Lower lobe of right lung (tissue), 2 donors: ENCODE data around the gene FZR1. TPM values are rescaled to one million over a fixed set of nuclear protein-coding genes. Genes with fewer than 3 reads are reported as not detected.
A peak's percentile ranks its signal among the peaks of the same experiment; 100 is the strongest.

Experiments
- ATAC-seq, 2 donors: fragments of 200-7000 bp; cut with Tn5 transposase; one replicate each; pipeline ENCODE4 v1.9.1; 2020 to 2022; ENCODE audit warnings: mild to moderate bottlenecking in 2 of 2, moderate library complexity in 2 of 2
- DNase-seq: peaks from one replicate; pipeline ENCODE4 v3.0.0-alpha.2; 2020
- H3K27ac ChIP-seq: fragments of 200-600 bp; one replicate; pipeline ENCODE4 v1.8.0; 2022
- H3K27me3 ChIP-seq: fragments of 200-600 bp; one replicate; pipeline ENCODE4 v1.8.0; 2022; ENCODE audit warnings: low read depth
- H3K36me3 ChIP-seq: fragments of 200-600 bp; one replicate; pipeline ENCODE4 v1.8.0; 2022; ENCODE audit warnings: mild to moderate bottlenecking
- H3K4me1 ChIP-seq: fragments of 200-600 bp; one replicate; pipeline ENCODE4 v1.8.0; 2022
- H3K4me3 ChIP-seq: fragments of 200-600 bp; one replicate; pipeline ENCODE4 v1.8.0; 2022; ENCODE audit warnings: mild to moderate bottlenecking
- H3K9me3 ChIP-seq: fragments of 200-600 bp; one replicate; pipeline ENCODE4 v1.8.0; 2022
- CTCF ChIP-seq: fragments of 200-600 bp; IDR thresholded peaks from one replicate; pipeline ENCODE4 v1.8.0; 2022; ENCODE audit warnings: antibody characterized with exemption, mild to moderate bottlenecking
- intact Hi-C: fragments of 100-400 bp; cut with DNase I; formaldehyde crosslinking; loops from one replicate; pipeline ENCODE4 v1.11.0; 2022
- total RNA-seq: library from RNA; stranded (reverse); fragmentation: NEBNext Ultra II Directional; extraction: Animal tissue kit (Norgen Biotek cat#: 25700); gene quantifications from one replicate; pipeline ENCODE4 v1.2.1, GENCODE V29; 2021
- donor health status: DM: no; HTN: yes; CAD: no; lungs with severe emphysema.

Gene FZR1
- total RNA-seq, 1 donor from 2014 or later: 34.1 TPM

GRCh38 chr19:3524078-3524842, 18.1 kb downstream of the FZR1 start:
- Histone ChIP-seq H3K27ac (no peak overlapping the region), H3K27me3 (no peaks in the 10 kb centered on the region), H3K36me3 (peaks cover 74% of the 10 kb centered on the region), H3K9me3 (no peaks in the 10 kb centered on the region), H3K4me3 (no peak overlapping the region), H3K4me1 (no peaks in the 10 kb centered on the region)
- TF ChIP-seq CTCF: no peak
- ATAC-seq (no peak), DNase-seq (no peak)
- intact Hi-C loops: no loop called here

DNA sequence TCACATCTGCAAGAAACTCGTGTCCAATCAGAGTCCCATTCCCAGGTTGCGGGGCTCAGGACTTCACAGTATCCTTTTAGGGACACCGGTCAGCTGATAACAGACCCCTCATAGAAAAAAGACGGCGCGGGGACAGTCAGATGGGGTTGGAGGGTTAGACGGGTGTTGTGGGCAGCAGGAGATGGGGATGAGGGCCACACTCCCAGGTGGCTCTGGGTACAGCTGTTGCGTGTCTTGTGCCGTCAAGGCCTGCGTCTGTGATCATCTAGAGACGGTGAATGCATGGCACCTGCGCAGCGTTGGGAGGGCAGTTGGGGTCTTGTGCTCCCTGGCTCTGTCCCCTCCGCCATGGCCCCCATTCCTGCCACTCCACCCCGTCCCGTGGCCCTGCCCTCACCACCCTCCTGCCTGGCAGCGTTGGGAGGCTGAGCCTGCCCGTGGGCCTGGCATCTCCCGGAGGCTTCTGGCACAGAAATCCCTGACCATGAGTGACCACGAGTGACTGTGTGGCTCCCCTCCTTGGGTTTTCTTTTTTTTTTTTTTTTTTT, 18.9 kb downstream of the FZR1 start:
- intact Hi-C loops: no loop called here
- Histone ChIP-seq H3K9me3 (no peaks in the 10 kb centered on the region), H3K27ac (no peak overlapping the region), H3K4me3 (no peak overlapping the region), H3K4me1 (no peaks in the 10 kb centered on the region), H3K36me3 (peaks cover 67% of the 10 kb centered on the region), H3K27me3 (no peaks in the 10 kb centered on the region)
- ATAC-seq: no peak
- no peak for TF ChIP-seq CTCF
- no peak for DNase-seq

DNA sequence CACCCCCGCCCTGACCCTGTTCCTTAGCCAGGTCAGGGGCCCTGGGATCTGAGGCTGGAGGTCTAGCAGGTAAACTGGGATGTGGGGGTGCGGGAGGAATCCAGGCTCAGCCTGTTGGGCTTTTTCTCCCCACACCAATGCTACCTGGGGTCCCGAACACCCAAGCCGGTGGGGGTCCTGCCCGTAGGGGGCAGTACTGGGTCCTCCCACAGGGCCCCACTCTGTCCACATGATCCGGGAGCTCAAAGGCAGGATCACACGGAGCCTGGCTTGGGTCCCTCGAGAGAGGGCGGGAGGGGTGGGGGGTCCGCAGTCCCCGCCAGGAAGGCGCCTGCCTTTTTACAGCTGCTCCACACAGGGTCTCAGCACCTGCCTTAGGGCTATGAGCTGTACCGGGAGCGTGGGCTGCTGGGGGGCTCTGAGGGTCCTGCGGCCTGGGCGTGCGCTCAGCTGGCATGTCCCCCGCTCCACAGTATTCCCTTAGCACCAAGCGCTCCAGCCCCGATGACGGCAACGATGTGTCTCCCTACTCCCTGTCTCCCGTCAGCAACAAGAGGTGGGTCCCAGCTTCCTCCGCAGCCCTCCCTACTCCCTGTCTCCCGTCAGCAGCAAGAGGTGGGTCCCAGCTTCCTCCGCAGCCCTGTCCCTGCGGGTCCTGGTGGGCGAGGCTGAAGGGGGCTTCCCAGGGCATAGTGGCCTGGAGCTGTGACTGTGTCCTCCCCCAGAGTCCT, 20.6 kb downstream of the FZR1 start:
- Histone ChIP-seq H3K4me1 (no peaks in the 10 kb centered on the region), H3K27me3 (no peaks in the 10 kb centered on the region), H3K9me3 (no peaks in the 10 kb centered on the region), H3K4me3 (no peak overlapping the region), H3K36me3 (peaks cover 74% of the 10 kb centered on the region), H3K27ac (no peak overlapping the region)
- ATAC-seq (no peak), DNase-seq (no peak)
- TF ChIP-seq CTCF: peak; percentile 9
- intact Hi-C loops: no loop called here

DNA sequence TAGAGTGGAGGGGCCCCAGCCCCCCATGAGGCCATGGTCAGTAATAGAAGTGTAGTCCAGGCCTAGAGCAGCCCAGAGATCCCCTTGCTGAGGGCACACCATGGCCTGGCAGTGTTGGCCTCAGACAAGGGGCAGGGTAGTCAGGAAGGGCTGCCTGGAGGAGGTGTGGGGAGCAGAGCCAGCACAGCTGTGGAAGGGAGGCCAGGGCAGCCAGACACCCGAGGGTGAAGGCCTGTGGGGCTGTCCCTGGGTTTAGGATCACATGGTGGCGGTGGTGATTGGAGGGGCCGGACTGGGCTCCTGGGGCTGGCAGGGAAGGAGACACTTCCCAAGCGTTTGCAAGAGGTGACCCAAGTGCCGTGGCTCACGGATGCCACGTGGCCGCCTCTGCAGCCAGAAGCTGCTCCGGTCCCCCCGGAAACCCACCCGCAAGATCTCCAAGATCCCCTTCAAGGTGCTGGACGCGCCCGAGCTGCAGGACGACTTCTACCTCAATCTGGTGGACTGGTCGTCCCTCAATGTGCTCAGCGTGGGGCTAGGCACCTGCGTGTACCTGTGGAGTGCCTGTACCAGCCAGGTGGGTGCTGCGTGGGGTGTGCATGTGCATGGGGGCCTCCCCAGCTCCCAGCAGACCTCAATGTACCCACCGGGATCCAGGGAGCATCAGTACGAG, 21.3 kb downstream of the FZR1 start:
- no peak overlapping the region for H3K4me3 ChIP-seq
- peaks cover 76% of the 10 kb centered on the region for H3K36me3 ChIP-seq
- no peaks in the 10 kb centered on the region for H3K9me3 ChIP-seq
- no peaks in the 10 kb centered on the region for H3K4me1 ChIP-seq
- DNase-seq (no peak), ATAC-seq (no peak)
- no peak for TF ChIP-seq CTCF
- H3K27me3 ChIP-seq: no peaks in the 10 kb centered on the region
- intact Hi-C loops: no loop called here
- H3K27ac ChIP-seq: no peak overlapping the region

DNA sequence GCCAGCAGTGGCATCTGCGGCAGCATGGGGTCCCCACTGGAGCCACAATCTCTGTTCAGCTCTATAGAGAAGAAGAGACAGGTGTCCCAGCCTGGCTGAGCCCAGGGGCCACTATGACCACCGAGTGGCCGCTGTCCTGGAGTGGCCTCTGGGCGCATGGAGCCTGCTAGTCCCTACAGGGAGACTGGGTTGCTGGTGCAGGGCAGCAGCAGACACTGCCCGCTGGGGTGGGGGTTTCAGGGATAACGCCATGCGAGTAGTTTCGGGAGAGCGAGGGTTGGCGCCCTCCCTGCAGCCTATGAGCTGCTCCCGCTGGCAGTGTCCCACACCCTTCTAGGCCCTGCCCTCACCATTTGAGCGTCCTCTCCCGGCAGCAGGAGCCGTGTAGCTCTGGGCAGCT, 22.0 kb downstream of the FZR1 start:
- H3K27ac ChIP-seq: no peak overlapping the region
- no peaks in the 10 kb centered on the region for H3K27me3 ChIP-seq
- DNase-seq (no peak), ATAC-seq (no peak)
- no peaks in the 10 kb centered on the region for H3K9me3 ChIP-seq
- H3K36me3 ChIP-seq: peaks cover 76% of the 10 kb centered on the region
- H3K4me1 ChIP-seq: no peaks in the 10 kb centered on the region
- no peak overlapping the region for H3K4me3 ChIP-seq
- intact Hi-C loops: no loop called here
- TF ChIP-seq CTCF: no peak
